GM21619 (cell line): ENCODE results near the gene CFAP57.
"Not testable (repeated sequence)": the region's sequence is repeated elsewhere in the genome, so short reads cannot be mapped to it uniquely, and the experiment has no call there.

Experiments used
- ATAC-seq: cut with Tn5 transposase; IDR thresholded peaks from one replicate; pipeline ENCODE4 v1.9.1; 2021; ENCODE audit not compliant: unreplicated experiment

CFAP57 gene

DNA sequence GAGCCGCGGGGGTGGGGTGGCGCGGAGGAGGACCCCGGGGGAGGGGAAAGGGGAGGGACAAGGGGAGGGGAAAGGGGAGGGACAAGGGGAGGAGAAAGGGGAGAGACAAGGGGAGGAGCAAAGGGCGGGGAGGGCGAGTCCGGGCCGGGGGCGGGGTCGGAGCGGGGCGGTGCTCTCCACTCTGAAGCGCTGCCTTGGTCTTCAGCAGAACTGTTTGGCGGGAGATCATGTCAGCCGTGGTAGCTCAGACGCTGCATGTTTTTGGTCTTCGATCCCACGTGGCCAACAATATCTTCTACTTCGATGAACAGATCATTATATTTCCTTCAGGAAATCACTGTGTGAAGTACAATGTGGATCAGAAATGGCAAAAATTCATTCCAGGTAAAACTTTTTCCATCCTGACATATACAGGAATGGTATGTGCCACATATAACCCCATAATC is 420 bp downstream of the CFAP57 start:
- ATAC-seq: peak; percentile 42

- no peak for ATAC-seq
Observed at GRCh38 chr1:43174873-43175272, 2.7 kb downstream of the CFAP57 start.

GRCh38 chr1:43177691-43178090 is 5.6 kb downstream of the CFAP57 start:
- no peak for ATAC-seq

- ATAC-seq: no peak
Observed at GRCh38 chr1:43184388-43184787, 12.3 kb downstream of the CFAP57 start.

DNA sequence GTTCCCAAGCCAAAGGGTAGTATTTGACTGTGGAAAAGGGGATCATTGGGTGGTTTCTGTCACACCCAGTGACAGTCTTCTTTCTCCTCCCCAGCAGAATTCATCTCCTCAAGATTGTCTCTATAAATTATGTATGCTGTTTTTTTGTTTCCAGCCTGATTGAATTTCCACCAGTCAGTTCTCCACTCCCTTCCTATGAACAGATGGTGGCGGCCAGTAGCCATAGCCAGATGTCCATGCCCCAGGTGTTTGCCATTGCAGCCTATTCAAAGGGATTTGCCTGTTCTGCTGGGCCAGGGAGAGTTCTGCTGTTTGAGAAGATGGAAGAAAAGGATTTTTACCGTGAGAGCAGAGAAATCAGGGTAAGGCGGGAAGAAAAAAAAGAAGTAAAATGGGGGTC is 12.9 kb downstream of the CFAP57 start:
- no peak for ATAC-seq

DNA sequence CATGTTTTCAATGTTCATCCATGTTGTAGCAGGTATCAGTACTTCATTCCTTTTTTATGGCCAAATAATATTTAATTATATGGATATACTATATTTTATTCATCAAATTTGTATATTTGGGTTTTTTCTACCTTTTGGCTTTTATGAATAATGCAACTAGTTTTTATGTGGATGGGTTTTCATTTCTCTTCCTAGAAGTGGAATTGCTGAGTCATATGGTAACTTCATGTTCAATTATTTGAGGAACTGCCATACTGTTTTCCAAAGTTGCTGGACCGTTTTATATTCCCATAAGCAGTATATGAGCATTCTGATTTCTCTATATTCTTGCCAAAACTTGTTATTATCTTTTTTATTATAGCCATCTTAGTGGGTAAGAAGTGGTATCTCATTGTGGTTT is 16.0 kb downstream of the CFAP57 start:
- no peak for ATAC-seq

- no peak for ATAC-seq
Observed at GRCh38 chr1:43194509-43194908, 22.4 kb downstream of the CFAP57 start.

DNA sequence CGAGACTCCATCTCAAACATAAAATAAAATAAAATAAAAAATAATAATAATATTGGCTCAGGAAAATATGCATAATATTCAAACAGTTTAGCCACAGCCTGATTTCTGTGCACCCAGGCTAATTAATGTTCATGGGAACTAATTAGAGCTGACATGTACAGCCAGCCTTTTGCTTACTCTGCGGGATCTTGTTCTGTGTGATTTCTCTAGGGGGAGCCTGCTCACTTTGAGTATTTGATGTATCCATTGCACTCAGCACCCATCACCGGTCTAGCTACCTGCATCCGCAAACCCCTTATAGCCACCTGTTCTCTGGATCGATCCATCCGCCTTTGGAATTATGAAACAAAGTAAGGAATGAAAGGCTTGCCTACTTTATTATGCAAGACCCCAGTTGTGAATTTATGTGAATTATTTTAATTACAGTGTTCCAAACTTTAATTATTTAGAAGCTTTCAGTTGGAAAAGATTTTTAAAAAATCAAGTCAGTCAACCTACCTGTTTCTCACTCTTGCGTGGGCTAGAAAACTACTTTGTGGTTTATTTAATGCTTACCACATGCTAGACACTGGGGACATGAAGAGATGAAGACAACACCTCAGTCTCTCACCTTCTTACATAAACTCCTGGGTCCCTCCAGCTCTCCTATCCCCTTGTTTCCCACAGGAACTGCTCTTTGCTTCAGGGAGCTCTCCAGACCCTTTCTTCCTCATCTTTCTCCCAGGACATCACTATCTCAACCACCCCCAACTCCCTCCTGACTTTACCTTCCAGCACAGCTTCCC is 25.4 kb downstream of the CFAP57 start:
- no peak for ATAC-seq

DNA sequence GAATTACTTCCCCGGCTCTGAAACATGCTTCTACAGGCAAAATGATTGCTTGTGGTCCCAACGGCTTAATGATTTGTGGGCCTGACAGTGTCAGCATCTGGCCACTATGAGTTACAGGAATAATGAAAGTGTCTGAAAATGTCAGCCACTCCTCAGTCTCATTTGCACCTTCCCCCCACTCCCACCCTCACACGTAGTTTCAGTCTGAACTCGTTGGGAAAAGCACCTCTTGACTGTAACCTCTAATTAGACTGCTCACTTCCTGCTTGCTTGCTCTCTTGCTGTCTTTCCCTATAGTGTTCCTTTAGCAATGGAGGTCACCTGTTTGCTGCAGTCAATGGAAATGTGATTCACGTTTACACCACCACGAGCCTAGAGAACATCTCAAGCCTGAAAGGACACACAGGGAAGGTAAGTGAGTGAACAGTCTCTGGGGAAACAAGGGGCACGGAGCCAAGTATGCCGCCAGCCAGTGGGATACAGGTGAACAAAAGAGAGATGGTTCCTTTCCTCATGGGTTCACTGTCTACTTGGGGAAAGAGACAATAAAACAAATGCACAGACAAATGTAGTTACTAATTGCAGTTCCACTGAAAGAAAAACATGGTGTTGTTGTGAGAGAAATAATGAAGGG is 27.1 kb downstream of the CFAP57 start:
- peak; percentile 71 for ATAC-seq

DNA sequence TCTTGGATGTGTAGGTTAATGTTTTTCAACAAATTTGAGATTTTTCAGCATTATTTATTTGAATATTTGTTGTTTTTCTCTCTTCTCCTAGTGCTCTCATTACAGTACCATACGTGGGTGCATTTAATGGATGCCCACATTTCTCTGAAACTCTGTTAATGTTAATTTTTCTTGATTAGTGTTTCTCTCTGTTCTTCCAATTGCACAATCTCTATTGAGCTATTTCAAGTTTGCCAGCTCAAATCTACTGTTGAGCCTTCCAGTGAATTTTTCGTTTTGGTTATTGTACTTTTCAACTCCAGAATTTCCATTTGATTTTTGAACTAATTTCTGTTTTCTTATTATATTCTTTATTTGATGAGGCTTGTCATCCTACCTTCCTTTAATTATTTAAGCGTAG is 31.7 kb downstream of the CFAP57 start:
- no peak for ATAC-seq

DNA sequence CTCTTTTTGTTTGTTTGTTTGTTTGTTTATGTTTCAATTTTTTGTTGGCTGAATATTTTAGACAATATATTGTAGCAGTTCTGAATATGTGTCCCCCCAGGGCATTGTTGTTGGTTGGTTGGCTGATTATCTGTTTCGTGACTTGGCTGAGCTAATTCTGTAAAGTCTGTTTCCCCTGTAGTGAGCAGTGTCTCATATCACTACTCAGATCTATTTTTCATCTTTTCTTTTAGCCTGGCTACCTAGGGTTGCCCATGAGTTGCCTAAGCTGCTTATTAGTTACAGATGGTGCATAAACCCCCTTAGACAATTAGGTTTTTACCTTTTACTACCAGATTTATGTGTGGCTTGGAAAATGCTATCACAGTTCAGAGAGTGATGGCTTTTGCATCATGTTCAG is 32.3 kb downstream of the CFAP57 start:
- no peak for ATAC-seq

DNA sequence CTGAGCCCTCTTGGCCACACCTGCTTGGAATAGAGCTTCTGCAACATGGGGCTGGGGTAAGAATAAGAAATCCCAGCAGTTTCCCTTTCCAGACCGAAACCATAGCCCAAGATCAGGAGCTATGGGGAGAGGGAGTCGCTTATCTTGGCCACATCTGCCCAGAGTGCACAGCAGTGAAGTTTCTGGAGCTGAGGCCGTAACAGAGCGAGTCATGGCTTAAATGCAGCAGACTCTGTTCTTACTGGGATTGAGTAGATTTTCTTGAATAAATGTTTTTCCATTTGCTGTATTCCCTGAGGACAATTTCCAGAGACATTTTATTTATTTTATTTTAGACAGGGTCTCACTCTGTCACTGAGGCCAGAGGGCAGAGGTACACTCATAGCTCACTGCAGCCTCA is 33.5 kb downstream of the CFAP57 start:
- no peak for ATAC-seq

DNA sequence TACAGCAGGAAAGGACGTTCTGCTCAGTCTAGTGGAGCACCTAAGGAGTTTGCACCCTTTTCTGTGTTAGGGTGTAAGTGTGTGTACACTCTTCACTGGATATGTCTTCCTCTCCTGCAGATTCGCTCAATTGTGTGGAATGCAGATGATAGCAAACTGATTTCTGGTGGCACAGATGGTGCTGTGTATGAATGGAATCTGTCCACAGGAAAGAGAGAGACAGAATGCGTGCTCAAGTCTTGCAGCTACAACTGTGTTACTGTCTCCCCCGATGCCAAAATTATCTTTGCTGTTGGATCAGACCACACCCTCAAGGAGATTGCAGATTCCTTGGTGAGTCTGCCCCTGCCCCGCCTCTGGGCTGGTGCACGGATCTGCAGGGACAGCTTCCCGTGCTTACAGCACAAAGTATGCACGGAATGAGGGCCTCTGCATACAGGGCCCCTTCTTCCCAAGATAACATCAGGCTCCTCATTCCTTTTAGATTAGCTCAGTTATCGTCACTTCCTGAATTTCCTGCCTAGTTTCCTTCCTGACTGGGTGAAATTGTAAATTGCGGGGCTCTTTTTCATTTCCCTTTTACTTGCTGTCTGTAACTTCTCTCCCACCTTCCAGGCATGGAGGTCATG is 34.6 kb downstream of the CFAP57 start:
- ATAC-seq: no peak

- no peak for ATAC-seq
Observed at GRCh38 chr1:43207229-43207853, 35.2 kb downstream of the CFAP57 start.

- ATAC-seq: not testable (repeated sequence)
Observed at GRCh38 chr1:43208277-43208676, 36.1 kb downstream of the CFAP57 start.

- ATAC-seq: no peak
Observed at GRCh38 chr1:43214501-43215444, 42.6 kb downstream of the CFAP57 start.

GRCh38 chr1:43217747-43218146 is 45.6 kb downstream of the CFAP57 start:
- no peak for ATAC-seq

- peak; percentile 67 for ATAC-seq
Observed at GRCh38 chr1:43220905-43221778, 49.0 kb downstream of the CFAP57 start.

- no peak for ATAC-seq
Observed at GRCh38 chr1:43221797-43222196, 49.7 kb downstream of the CFAP57 start.

DNA sequence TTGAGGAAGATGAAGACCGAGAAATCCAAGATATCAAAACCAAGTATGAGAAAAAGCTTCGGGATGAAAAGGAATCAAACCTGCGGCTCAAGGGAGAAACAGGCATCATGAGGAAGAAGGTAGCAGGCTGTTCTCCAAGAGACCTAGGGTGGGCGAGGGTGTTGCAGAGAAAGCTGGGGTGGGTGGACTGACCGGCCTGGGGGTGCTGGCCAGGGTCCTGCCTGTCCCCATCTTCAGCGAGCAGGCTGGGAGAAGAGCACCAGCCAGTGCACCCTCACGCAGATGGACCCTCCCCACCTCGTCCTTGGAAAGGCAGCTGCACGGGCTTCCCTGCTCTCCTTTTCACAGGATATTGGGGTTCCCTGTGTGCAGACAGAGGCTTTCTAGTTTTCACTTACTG is 50.7 kb downstream of the CFAP57 start:
- ATAC-seq: no peak
